GM12878 (cell line): Measurements from ENCODE around the gene PLPP1. TPM values are rescaled to one million over a fixed set of nuclear protein-coding genes. Genes with fewer than 3 reads are reported as not detected.

Source experiments
- ATAC-seq: fragments of 200-7000 bp; cut with Tn5 transposase; 3 replicates; pipeline ENCODE4 v1.9.1; 2020; ENCODE audit warnings: mild to moderate bottlenecking, moderate library complexity
- BruUV-seq: library from RNA; stranded (reverse); fragments of 400-500 nt; replicated peaks from 2 replicates; lab custom pipeline; 2021; lab: Mats Ljungman, UMichigan
- CTCF ChIA-PET: fragments of 300-600 bp; sonication (Branson Sonifier 250); formaldehyde crosslinking; extraction: SDS; loops from one replicate; lab custom pipeline; 2021; ENCODE audit warnings: inconsistent platforms; lab: Yijun Ruan, JAX
- POLR2A ChIA-PET: fragments of 350-600 bp; formaldehyde crosslinking; extraction: SDS; loops from one replicate; lab custom pipeline; 2021; ENCODE audit warnings: inconsistent platforms; lab: Charles Lee
- RAD21 ChIA-PET: fragments of 300-600 bp; sonication (Branson Sonifier 250); formaldehyde crosslinking; loops from one replicate; lab custom pipeline; 2023; ENCODE audit warnings: antibody characterized with exemption; ENCODE audit not compliant: unreplicated experiment; lab: Charles Lee
- SMC1A ChIA-PET: fragments of 300-600 bp; sonication (Branson Sonifier 250); formaldehyde crosslinking; loops from one replicate; lab custom pipeline; 2023; ENCODE audit not compliant: unreplicated experiment, uncharacterized antibody; lab: Charles Lee
- DNase-seq: peaks from one replicate; pipeline ENCODE4 v3.0.0-alpha.2; 2011; ENCODE audit warnings: low read depth, low spot score
- FAIRE-seq: peaks from 3 replicates; lab custom pipeline; 2011; peaks lifted over from hg19 to GRCh38; lab: Jason Lieb, UNC
- H2AFZ ChIP-seq: 2 replicates; pipeline ENCODE4 v1.6.0; 2011; ENCODE audit warnings: low read depth, low read length, control low read depth; ENCODE audit not compliant: control insufficient read depth
- H3K27ac ChIP-seq: 2 replicates; pipeline ENCODE4 v1.5.1; 2011; ENCODE audit warnings: control low read depth; ENCODE audit not compliant: control insufficient read depth, insufficient read depth
- H3K27me3 ChIP-seq, 2 experiments: replicated peaks in 1 of 2; 2 replicates each; pipeline versions ENCODE4 v1.6.0 to v1.6.1; 2011; ENCODE audit warnings: low read length in 1 of 2; ENCODE audit not compliant: control insufficient read depth in 2 of 2, insufficient read depth in 2 of 2
- H3K36me3 ChIP-seq, 2 experiments: 2 replicates each; pipeline ENCODE4 v1.5.1; 2011; ENCODE audit warnings: low read length in 1 of 2; ENCODE audit not compliant: control insufficient read depth in 2 of 2, insufficient read depth in 2 of 2
- H3K4me1 ChIP-seq: 2 replicates; pipeline ENCODE4 v1.6.1; 2011; ENCODE audit warnings: mild to moderate bottlenecking, low read length, moderate library complexity, mixed read lengths; ENCODE audit not compliant: control insufficient read depth, insufficient read depth
- H3K4me2 ChIP-seq: 2 replicates; pipeline ENCODE4 v1.6.0; 2011; ENCODE audit warnings: control low read depth; ENCODE audit not compliant: control insufficient read depth, insufficient read depth
- H3K4me3 ChIP-seq: fragments of 200-600 bp; sonication (generic); 2 replicates; pipeline ENCODE4 v1.5.1; 2016
- H3K79me2 ChIP-seq: 2 replicates; pipeline ENCODE4 v1.6.0; 2011; ENCODE audit warnings: low read length; ENCODE audit not compliant: control insufficient read depth, insufficient read depth
- H3K9ac ChIP-seq: 2 replicates; pipeline ENCODE4 v1.8.0; 2011; ENCODE audit warnings: low read length, control low read depth, mixed read lengths; ENCODE audit not compliant: control insufficient read depth, insufficient read depth
- H3K9me3 ChIP-seq: replicated peaks from 3 replicates; pipeline ENCODE4 v1.5.1; 2011; ENCODE audit warnings: mild to moderate bottlenecking, low read length; ENCODE audit not compliant: control insufficient read depth, insufficient read depth
- H4K20me1 ChIP-seq: 2 replicates; pipeline ENCODE4 v1.6.0; 2011; ENCODE audit not compliant: control insufficient read depth, insufficient read depth
- NRF1 ChIP-seq: conservative IDR thresholded peaks from 2 replicates; pipeline ENCODE4 v1.6.1; 2011; ENCODE audit warnings: mild to moderate bottlenecking, low read depth, low read length, improper control_type of control experiment
- PAX8 ChIP-seq: fragments of 450-650 bp; IDR thresholded peaks from 2 replicates; pipeline ENCODE4 v1.6.1; 2017; ENCODE audit warnings: mild to moderate bottlenecking, moderate library complexity
- POU2F2 ChIP-seq: IDR thresholded peaks from 3 replicates; pipeline ENCODE4 v1.6.1; 2011; ENCODE audit warnings: low read depth, mild to moderate bottlenecking, low read length, borderline replicate concordance
- SMAD5 ChIP-seq: IDR thresholded peaks from 2 replicates; pipeline ENCODE4 v1.6.1; 2016; ENCODE audit warnings: antibody characterized with exemption, low read depth
- SRF ChIP-seq, 2 experiments: IDR thresholded peaks; 2 replicates each; pipeline ENCODE4 v1.6.1; 2011; ENCODE audit warnings: low read depth in 2 of 2, low read length in 2 of 2, mild to moderate bottlenecking in 1 of 2, moderate library complexity in 1 of 2
- TCF3 ChIP-seq: IDR thresholded peaks from 2 replicates; pipeline ENCODE4 v1.6.1; 2012; ENCODE audit warnings: low read depth, mild to moderate bottlenecking, low read length, borderline replicate concordance; ENCODE audit not compliant: insufficient read depth
- TCF7 ChIP-seq: IDR thresholded peaks from 2 replicates; pipeline ENCODE4 v1.6.1; 2014; ENCODE audit warnings: antibody characterized with exemption, borderline replicate concordance
- YY1 ChIP-seq: IDR thresholded peaks from 2 replicates; pipeline ENCODE4 v1.6.1; 2011; ENCODE audit warnings: low read depth, mild to moderate bottlenecking, low read length
- ZSCAN29 ChIP-seq: fragments of 450-650 bp; IDR thresholded peaks from 2 replicates; pipeline ENCODE4 v1.6.1; 2017; ENCODE audit warnings: mild to moderate bottlenecking, moderate library complexity
- WGBS: methylation state at CpG from one replicate; pipeline ENCODE4 v1.1.6; 2016; ENCODE audit warnings: low lambda C conversion rate; ENCODE audit not compliant: insufficient replicate concordance, insufficient coverage; ENCODE audit errors: missing lambda C conversion rate; 5-methylcytosine and 5-hydroxymethylcytosine counted together
- in situ Hi-C: fragments of 300-500 bp; cut with MboI; formaldehyde crosslinking; loops from 9 replicates; pipeline ENCODE4 v1.14.3; 2018; ENCODE audit warnings: mixed read lengths
- intact Hi-C: fragments of 100-400 bp; cut with micrococcal nuclease; formaldehyde crosslinking; loops from one replicate; pipeline ENCODE4 v1.14.2; 2022; ENCODE audit not compliant: unreplicated experiment
- polyA plus RNA-seq, 11 experiments: library from polyadenylated mRNA; depleted of rRNA in 4 of 11; unstranded in 6 of 11; stranded (reverse) in 5 of 11; fragments of >200 nt; fragmentation: Nextera tagmentation in 4 of 11; fragmentation: Illumina TruSeq in 1 of 11; extraction: Ambion mirVana in 4 of 11; extraction: Trizol in 1 of 11; gene quantifications; 1 replicate in 1 of 11; 2 replicates in 10 of 11; pipeline versions ENCODE4 v1.2.1 to v1.2.3, GENCODE V29; 2011 to 2016; ENCODE audit warnings: inconsistent platforms in 2 of 11, missing spikeins in 2 of 11, low read depth in 1 of 11
- total RNA-seq, 4 experiments: library from RNA; depleted of rRNA in 3 of 4; stranded (reverse); fragments of >200 nt in 3 of 4; fragmentation: Illumina TruSeq in 1 of 4; extraction: Trizol in 1 of 4; gene quantifications; 2 replicates each; pipeline versions ENCODE4 v1.2.1 to v1.2.3, GENCODE V29; 2013 to 2021
- TF ChIP-seq, protein P1 (sequence below): IDR thresholded peaks from 2 replicates; pipeline ENCODE4 v1.6.1; 2011; ENCODE audit warnings: borderline replicate concordance, low read depth, mild to moderate bottlenecking, moderate library complexity, low read length; ENCODE audit not compliant: insufficient read depth, poor library complexity, severe bottlenecking

The PLPP1 gene
- total and polyA plus RNA-seq, 10 of the 15 experiments (the other 5 are each of a cell fraction or from before 2014, with no cell fraction given), result 3.0 to 11.3 (median 8.1) TPM

- no peaks in the 10 kb centered on the region for H3K27me3 ChIP-seq
- ChIA-PET RAD21 (no interaction called here), POLR2A (no interaction called here), SMC1A (no interaction called here)
- H3K4me1 ChIP-seq, result no peaks in the 10 kb centered on the region
- intact Hi-C loops (no loop called here), in situ Hi-C loops (no loop called here)
- no peaks in the 10 kb centered on the region for H3K36me3 ChIP-seq
- no peak for DNase-seq
- no peaks in the 10 kb centered on the region for H3K79me2 ChIP-seq
- no peak overlapping the region for H3K27ac ChIP-seq
- no peak overlapping the region for H3K9ac ChIP-seq
- TF ChIP-seq PAX8 (no peak), NRF1 (no peak), SMAD5 (no peak), SRF (IDR thresholded peaks at IDR 0.05; ENCODE audit: low read depth in 2 of 2, low read length in 2 of 2) (no peak), YY1 (no peak), TCF3 (no peak)
- TF ChIP-seq, protein P1, sequence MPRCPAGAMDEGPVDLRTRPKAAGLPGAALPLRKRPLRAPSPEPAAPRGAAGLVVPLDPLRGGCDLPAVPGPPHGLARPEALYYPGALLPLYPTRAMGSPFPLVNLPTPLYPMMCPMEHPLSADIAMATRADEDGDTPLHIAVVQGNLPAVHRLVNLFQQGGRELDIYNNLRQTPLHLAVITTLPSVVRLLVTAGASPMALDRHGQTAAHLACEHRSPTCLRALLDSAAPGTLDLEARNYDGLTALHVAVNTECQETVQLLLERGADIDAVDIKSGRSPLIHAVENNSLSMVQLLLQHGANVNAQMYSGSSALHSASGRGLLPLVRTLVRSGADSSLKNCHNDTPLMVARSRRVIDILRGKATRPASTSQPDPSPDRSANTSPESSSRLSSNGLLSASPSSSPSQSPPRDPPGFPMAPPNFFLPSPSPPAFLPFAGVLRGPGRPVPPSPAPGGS, result no peak
- TF ChIP-seq, all 136 proteins: peak for 0
- Histone ChIP-seq H4K20me1 (no peaks in the 10 kb centered on the region), H3K4me3 (no peak overlapping the region), H2AFZ (no peak overlapping the region), H3K4me2 (no peak overlapping the region), H3K9me3 (no peaks in the 10 kb centered on the region)
- FAIRE-seq (no peak), ATAC-seq (no peak)
- 85% methylated on average over 1 of the region's 1 CpG for WGBS
- BruUV-seq, result no TSS peak
- CTCF ChIA-PET, result no interaction called here
Observed at GRCh38 chr5:55472642-55473041, 62.1 kb downstream of the PLPP1 start.

GRCh38 chr5:55471468-55471867 is 63.3 kb downstream of the PLPP1 start:
- no peaks in the 10 kb centered on the region for H4K20me1 ChIP-seq
- RAD21 ChIA-PET, result no interaction called here
- DNase-seq, result no peak
- CTCF ChIA-PET, result no interaction called here
- no peak overlapping the region for H2AFZ ChIP-seq
- H3K9ac ChIP-seq, result no peak overlapping the region
- H3K27ac ChIP-seq, result no peak overlapping the region
- no peaks in the 10 kb centered on the region for H3K36me3 ChIP-seq
- no peaks in the 10 kb centered on the region for H3K27me3 ChIP-seq
- in situ Hi-C loops (no loop called here), intact Hi-C loops (no loop called here)
- TF ChIP-seq ZSCAN29 (no peak), POU2F2 (no peak), TCF7 (no peak)
- no peak for ATAC-seq
- no peaks in the 10 kb centered on the region for H3K79me2 ChIP-seq
- SMC1A ChIA-PET, result no interaction called here
- WGBS, result 100% methylated on average over 1 of the region's 1 CpG
- POLR2A ChIA-PET, result no interaction called here
- no peak for FAIRE-seq
- H3K4me1 ChIP-seq, result no peaks in the 10 kb centered on the region
- no peaks in the 10 kb centered on the region for H3K9me3 ChIP-seq
- H3K4me2 ChIP-seq, result no peak overlapping the region
- no peak overlapping the region for H3K4me3 ChIP-seq
- no TSS peak for BruUV-seq
